ENCODE measurements around the gene GATA3.

Gene GATA3

GRCh38 chr10:8085251-8085650 lies 30.8 kb downstream of the GATA3 start:
- no peaks in the 10 kb centered on the region for H3K27me3 Mint-ChIP-seq
- no peaks in the 10 kb centered on the region for H3K36me3 Mint-ChIP-seq
- no peak overlapping the region for H3K27ac Mint-ChIP-seq
- H3K4me3 Mint-ChIP-seq: no peak overlapping the region
- H3K4me1 Mint-ChIP-seq: no peaks in the 10 kb centered on the region
- no peak for ATAC-seq
- H3K9me3 Mint-ChIP-seq: no peaks in the 10 kb centered on the region

- Mint-ChIP-seq H3K4me1 (no peaks in the 10 kb centered on the region), H3K9me3 (no peaks in the 10 kb centered on the region), H3K27ac (no peak overlapping the region), H3K4me3 (no peak overlapping the region), H3K36me3 (no peaks in the 10 kb centered on the region), H3K27me3 (peaks cover 7% of the 10 kb centered on the region)
- no peak for ATAC-seq
Measured at GRCh38 chr10:8086315-8086714, 31.8 kb downstream of the GATA3 start.

GRCh38 chr10:8088504-8088903 lies 34.0 kb downstream of the GATA3 start:
- H3K9me3 Mint-ChIP-seq: no peaks in the 10 kb centered on the region
- no peaks in the 10 kb centered on the region for H3K36me3 Mint-ChIP-seq
- no peak for ATAC-seq
- no peaks in the 10 kb centered on the region for H3K4me1 Mint-ChIP-seq
- no peak overlapping the region for H3K4me3 Mint-ChIP-seq
- no peak overlapping the region for H3K27ac Mint-ChIP-seq
- peaks cover 8% of the 10 kb centered on the region for H3K27me3 Mint-ChIP-seq

GRCh38 chr10:8092428-8092827 lies 37.9 kb downstream of the GATA3 start:
- Mint-ChIP-seq H3K36me3 (no peaks in the 10 kb centered on the region), H3K27ac (no peak overlapping the region), H3K9me3 (no peaks in the 10 kb centered on the region), H3K4me3 (no peak overlapping the region), H3K27me3 (peaks cover 8% of the 10 kb centered on the region), H3K4me1 (no peaks in the 10 kb centered on the region)
- no peak for ATAC-seq

- H3K4me3 Mint-ChIP-seq: no peak overlapping the region
- no peak overlapping the region for H3K27ac Mint-ChIP-seq
- ATAC-seq: no peak
Measured at GRCh38 chr10:8095959-8096358, 41.5 kb downstream of the GATA3 start.

GRCh38 chr10:8096931-8097330 lies 42.4 kb downstream of the GATA3 start:
- ATAC-seq: no peak
- no peaks in the 10 kb centered on the region for H3K27me3 Mint-ChIP-seq
- no peak overlapping the region for H3K4me3 Mint-ChIP-seq
- H3K4me1 Mint-ChIP-seq: no peaks in the 10 kb centered on the region
- no peak overlapping the region for H3K27ac Mint-ChIP-seq
- H3K36me3 Mint-ChIP-seq: no peaks in the 10 kb centered on the region
- no peaks in the 10 kb centered on the region for H3K9me3 Mint-ChIP-seq

More at GRCh38 chr10:8095959-8096358, 41.5 kb downstream of the GATA3 start:
- H3K27me3 Mint-ChIP-seq: peaks cover 5% of the 10 kb centered on the region
- no peaks in the 10 kb centered on the region for H3K36me3 Mint-ChIP-seq
- H3K4me1 Mint-ChIP-seq: no peaks in the 10 kb centered on the region
- no peaks in the 10 kb centered on the region for H3K9me3 Mint-ChIP-seq

GRCh38 chr10:8100366-8100765 lies 45.9 kb downstream of the GATA3 start:
- Mint-ChIP-seq H3K4me1 (no peaks in the 10 kb centered on the region), H3K4me3 (no peak overlapping the region), H3K36me3 (no peaks in the 10 kb centered on the region), H3K27me3 (peaks cover 15% of the 10 kb centered on the region), H3K9me3 (no peaks in the 10 kb centered on the region), H3K27ac (no peak overlapping the region)
- no peak for ATAC-seq

- Mint-ChIP-seq H3K27ac (no peak overlapping the region), H3K27me3 (peaks cover 21% of the 10 kb centered on the region), H3K4me1 (no peaks in the 10 kb centered on the region), H3K4me3 (no peak overlapping the region), H3K36me3 (no peaks in the 10 kb centered on the region), H3K9me3 (no peaks in the 10 kb centered on the region)
- peak; percentile 51 for ATAC-seq
Measured at GRCh38 chr10:8102708-8103401, 48.4 kb downstream of the GATA3 start.

GRCh38 chr10:8103543-8103942 lies 49.1 kb downstream of the GATA3 start:
- Mint-ChIP-seq H3K27ac (no peak overlapping the region), H3K27me3 (peaks cover 21% of the 10 kb centered on the region), H3K4me3 (no peak overlapping the region), H3K9me3 (no peaks in the 10 kb centered on the region), H3K36me3 (no peaks in the 10 kb centered on the region), H3K4me1 (no peaks in the 10 kb centered on the region)
- ATAC-seq: no peak

- H3K4me3 Mint-ChIP-seq: no peak overlapping the region
- H3K27ac Mint-ChIP-seq: no peak overlapping the region
- peaks cover 21% of the 10 kb centered on the region for H3K27me3 Mint-ChIP-seq
- no peaks in the 10 kb centered on the region for H3K4me1 Mint-ChIP-seq
- no peaks in the 10 kb centered on the region for H3K36me3 Mint-ChIP-seq
- ATAC-seq: no peak
- H3K9me3 Mint-ChIP-seq: no peaks in the 10 kb centered on the region
Measured at GRCh38 chr10:8104005-8104404, 49.5 kb downstream of the GATA3 start.

- H3K4me3 Mint-ChIP-seq: no peak overlapping the region
- no peak for ATAC-seq
- H3K36me3 Mint-ChIP-seq: no peaks in the 10 kb centered on the region
- H3K9me3 Mint-ChIP-seq: no peaks in the 10 kb centered on the region
- no peak overlapping the region for H3K27ac Mint-ChIP-seq
- no peaks in the 10 kb centered on the region for H3K4me1 Mint-ChIP-seq
- H3K27me3 Mint-ChIP-seq: peaks cover 21% of the 10 kb centered on the region
Measured at GRCh38 chr10:8104721-8105120, 50.2 kb downstream of the GATA3 start.

- no peak overlapping the region for H3K4me3 Mint-ChIP-seq
- no peak for ATAC-seq
- no peaks in the 10 kb centered on the region for H3K9me3 Mint-ChIP-seq
- no peaks in the 10 kb centered on the region for H3K4me1 Mint-ChIP-seq
- H3K36me3 Mint-ChIP-seq: no peaks in the 10 kb centered on the region
- no peak overlapping the region for H3K27ac Mint-ChIP-seq
- peaks cover 21% of the 10 kb centered on the region for H3K27me3 Mint-ChIP-seq
Measured at GRCh38 chr10:8105932-8106331, 51.4 kb downstream of the GATA3 start.

- Mint-ChIP-seq H3K27me3 (no peaks in the 10 kb centered on the region), H3K27ac (no peak overlapping the region), H3K36me3 (no peaks in the 10 kb centered on the region), H3K4me3 (no peak overlapping the region), H3K4me1 (no peaks in the 10 kb centered on the region), H3K9me3 (no peaks in the 10 kb centered on the region)
- ATAC-seq: no peak
Measured at GRCh38 chr10:8112230-8112905, 57.9 kb downstream of the GATA3 start.

- no peak for ATAC-seq
- H3K36me3 Mint-ChIP-seq: no peaks in the 10 kb centered on the region
- no peaks in the 10 kb centered on the region for H3K4me1 Mint-ChIP-seq
- H3K9me3 Mint-ChIP-seq: no peaks in the 10 kb centered on the region
- no peak overlapping the region for H3K4me3 Mint-ChIP-seq
- no peaks in the 10 kb centered on the region for H3K27me3 Mint-ChIP-seq
- no peak overlapping the region for H3K27ac Mint-ChIP-seq
Measured at GRCh38 chr10:8112942-8113442, 58.5 kb downstream of the GATA3 start.

GRCh38 chr10:8113616-8114015 lies 59.1 kb downstream of the GATA3 start:
- no peaks in the 10 kb centered on the region for H3K27me3 Mint-ChIP-seq
- H3K4me3 Mint-ChIP-seq: no peak overlapping the region
- no peaks in the 10 kb centered on the region for H3K4me1 Mint-ChIP-seq
- H3K27ac Mint-ChIP-seq: no peak overlapping the region
- no peaks in the 10 kb centered on the region for H3K9me3 Mint-ChIP-seq
- ATAC-seq: no peak
- no peaks in the 10 kb centered on the region for H3K36me3 Mint-ChIP-seq

All from stimulated activated memory B cell treated with anti-CD40 and anti-IgM and Interleukin-4, amounts not matched to agents 10 μg/mL and 1 μg/mL and 100 μg/mL, for 72 hours (primary cell).